Adrenal gland (tissue), 5 donors: ENCODE measurements around the gene SORBS2.

Source experiments
- CTCF ChIP-seq, 6 experiments: fragments of 450-650 bp in 4 of 6; fragments of 200-600 bp in 2 of 6; sonication (generic) in 1 of 6; IDR thresholded peaks; 1 replicate in 5 of 6; 2 replicates in 1 of 6; pipeline versions ENCODE4 v1.5.1 to v1.8.0; 2016 to 2021; ENCODE audit warnings: antibody characterized with exemption in 6 of 6, mild to moderate bottlenecking in 2 of 6, moderate library complexity in 1 of 6
- POLR2A ChIP-seq, 2 donors: fragments of 450-650 bp; IDR thresholded peaks; one replicate each; pipeline ENCODE4 v1.6.1; 2017; ENCODE audit warnings: antibody characterized with exemption in 2 of 2, mild to moderate bottlenecking in 2 of 2, moderate library complexity in 1 of 2
- donor health status: DM: no; HTN: no; CAD: no.

- no peak for TF ChIP-seq CTCF (IDR thresholded peaks at IDR 0.05)
- TF ChIP-seq POLR2A (IDR thresholded peaks at IDR 0.05): no peak
These were observed 8.4 kb upstream of the SORBS2 start for GRCh38 chr4:185820146-185821028.
